NCI-H1694 (cell line): ENCODE data around the gene KRT78.

ENCODE experiments used
- DNase-seq: peaks from one replicate; lab custom pipeline; 2025; lab: John Stamatoyannopoulos, UW

The KRT78 gene

DNA sequence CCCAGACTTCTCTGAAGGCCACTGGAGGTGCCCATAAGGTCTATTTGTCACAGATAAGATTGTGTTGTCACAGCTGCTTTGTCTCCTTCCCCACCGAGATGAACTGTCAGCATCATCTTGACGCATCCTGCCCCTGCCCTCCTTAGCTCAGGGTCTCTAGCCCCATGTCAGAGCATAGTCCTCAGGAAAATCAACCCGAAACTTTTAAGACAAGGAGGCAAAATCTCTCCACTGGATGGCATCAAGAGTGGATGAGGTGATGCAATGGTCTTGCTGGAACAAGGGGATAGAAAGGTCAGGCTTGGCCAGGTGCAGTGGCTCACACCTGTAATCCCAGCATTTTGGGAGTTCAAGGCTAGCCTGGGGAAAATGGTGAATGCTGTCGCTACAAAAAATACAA, 22.8 kb downstream of the KRT78 start:
- DNase-seq: no peak

- DNase-seq: no peak
Measured at GRCh38 chr12:52824741-52825410, 23.9 kb downstream of the KRT78 start.

GRCh38 chr12:52823761-52824450, 24.9 kb downstream of the KRT78 start:
- DNase-seq: no peak

- DNase-seq: no peak
Measured at GRCh38 chr12:52822771-52823510, 25.9 kb downstream of the KRT78 start.

DNA sequence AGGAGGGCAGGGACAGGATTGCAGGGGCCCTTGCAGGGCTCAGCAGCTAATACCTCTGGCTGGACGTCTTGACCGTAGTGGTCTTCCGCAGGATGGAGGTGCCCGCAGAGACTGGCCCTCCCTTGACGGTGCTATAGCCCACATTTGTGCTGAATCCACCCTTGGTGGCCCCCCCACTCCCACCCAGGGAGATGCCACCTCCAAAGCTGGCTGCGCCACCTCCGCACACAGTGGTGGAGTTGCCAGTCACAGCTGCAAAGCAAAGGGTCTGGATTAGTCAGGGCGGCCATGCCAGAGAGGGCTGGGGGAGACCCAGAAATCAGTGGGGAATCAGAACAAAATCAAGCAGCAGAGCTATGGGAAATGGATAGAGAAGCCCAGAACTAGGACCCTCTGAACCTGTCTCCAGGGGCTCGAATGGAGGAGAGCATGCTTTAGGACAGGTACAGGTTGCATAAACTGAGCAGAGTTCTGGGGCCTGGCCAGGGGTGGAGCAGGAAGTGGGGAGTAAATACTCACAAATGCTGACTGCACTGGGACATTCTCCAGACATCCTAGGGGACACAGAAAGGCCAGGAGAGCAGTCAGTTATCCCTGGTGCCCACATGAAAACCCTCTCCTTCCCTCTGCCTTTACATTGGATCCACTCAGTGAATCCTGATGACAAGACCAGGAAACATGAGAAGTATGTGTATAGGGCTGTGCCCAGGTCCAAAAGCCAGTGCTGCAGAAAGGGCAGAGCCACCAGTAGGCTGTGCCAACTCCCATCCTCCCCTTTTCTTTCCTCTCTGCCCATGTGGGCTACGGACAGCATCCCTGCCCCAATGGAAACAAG, 26.8 kb downstream of the KRT78 start:
- no peak for DNase-seq

- DNase-seq: no peak
Measured at GRCh38 chr12:52821071-52821730, 27.6 kb downstream of the KRT78 start.

DNA sequence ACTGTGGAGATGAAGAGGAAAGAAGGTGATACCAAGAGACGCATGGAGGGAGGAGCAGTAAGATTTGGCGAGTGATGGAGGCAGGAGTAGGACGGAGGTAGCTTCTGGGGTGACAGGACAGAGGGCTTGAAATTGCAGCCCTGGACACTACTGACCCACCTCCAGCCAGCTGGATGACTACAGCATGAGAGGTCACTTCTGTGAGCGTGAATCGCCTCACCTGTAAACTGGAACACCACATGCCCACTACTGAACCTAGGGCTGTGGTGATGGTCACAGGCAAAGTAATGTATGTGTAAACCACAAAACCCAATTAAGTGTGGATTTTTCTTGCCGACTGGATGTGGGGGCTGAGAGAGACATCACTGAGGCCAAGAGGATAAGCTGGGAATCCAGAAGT, 28.3 kb downstream of the KRT78 start:
- DNase-seq: no peak

DNA sequence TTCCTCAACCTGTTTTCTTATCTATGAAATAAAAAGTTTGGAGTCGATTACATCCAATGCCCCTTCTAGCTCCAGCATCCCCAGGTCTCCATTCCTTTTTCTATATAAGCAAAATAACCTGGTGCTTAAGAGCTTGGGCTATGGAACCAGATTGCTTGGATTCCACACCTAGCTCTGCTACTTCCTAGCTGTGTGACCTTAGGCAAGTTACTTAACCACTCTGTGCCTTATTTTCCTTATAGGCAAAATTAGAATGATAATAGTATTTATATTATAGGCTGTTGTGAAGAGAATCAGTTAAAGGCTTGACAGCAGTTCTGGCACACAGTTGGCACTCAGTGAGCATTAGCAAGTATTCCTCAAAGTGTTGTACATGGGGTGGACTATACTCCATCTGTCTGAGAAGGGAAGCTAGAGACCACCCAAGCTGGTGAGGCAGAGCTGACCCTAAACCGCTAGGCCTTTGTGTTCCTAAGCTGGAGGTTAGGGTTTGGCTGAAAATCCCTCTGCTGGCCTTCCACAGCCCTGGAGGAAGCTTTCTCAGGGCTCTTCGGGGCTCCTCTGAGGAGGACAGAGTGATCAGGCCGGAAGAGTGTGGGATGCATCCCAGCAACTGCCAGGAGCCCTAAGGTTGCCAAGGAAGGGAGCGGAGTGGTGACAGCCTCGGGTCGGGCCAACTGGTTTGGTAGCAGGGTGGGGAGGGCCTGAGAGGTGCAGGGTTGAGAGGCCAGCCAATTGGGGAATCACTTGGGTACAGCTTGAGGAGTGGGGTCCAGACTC, 28.9 kb downstream of the KRT78 start:
- DNase-seq: no peak

DNA sequence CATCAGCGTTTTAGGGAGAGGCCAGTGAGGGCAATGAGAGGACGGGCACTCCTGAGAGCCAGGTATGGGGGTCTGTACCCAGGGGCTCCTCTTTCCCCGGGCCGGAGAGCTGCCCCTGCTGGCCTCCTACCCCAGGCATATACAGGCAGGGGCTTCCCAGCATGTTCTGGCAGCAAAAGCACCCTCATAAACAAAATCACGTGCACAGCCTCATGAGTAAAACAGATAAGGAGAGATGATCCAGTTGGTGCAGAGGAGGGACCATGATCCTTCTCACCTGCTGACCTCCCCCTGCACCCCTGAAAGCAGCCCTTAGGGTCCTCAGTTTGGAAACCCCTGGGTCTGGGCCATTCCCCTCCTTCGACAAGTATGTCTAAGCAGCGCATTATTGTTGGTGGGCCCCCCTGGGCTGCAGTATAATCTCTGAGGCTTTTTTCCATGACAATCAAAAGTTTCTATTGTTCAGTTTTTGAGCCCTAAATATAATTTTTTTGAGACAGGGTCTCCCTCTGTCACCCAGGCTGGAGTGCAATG, 29.8 kb downstream of the KRT78 start:
- no peak for DNase-seq

DNA sequence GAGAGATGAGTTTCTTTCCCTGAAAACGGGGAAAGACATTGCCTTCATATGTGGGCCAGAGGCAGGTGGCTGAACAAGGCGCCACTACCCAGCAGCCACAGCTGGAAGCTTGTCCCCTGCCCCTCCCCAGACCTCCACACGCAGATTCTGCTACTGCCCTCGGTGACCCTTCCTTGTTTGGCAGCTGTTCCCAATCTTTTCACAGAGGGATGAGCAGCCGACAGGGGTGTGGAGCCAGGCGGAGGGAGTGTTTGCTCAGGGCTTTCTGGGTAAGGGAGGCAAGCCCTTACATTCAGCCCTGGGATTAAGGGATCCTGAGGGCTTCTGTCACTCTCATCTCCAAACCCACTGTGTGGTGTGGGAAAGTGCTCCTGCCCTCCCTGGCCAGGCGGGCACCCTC, 30.4 kb downstream of the KRT78 start:
- DNase-seq: no peak

GRCh38 chr12:52817699-52818238, 31.0 kb downstream of the KRT78 start:
- DNase-seq: no peak

DNA sequence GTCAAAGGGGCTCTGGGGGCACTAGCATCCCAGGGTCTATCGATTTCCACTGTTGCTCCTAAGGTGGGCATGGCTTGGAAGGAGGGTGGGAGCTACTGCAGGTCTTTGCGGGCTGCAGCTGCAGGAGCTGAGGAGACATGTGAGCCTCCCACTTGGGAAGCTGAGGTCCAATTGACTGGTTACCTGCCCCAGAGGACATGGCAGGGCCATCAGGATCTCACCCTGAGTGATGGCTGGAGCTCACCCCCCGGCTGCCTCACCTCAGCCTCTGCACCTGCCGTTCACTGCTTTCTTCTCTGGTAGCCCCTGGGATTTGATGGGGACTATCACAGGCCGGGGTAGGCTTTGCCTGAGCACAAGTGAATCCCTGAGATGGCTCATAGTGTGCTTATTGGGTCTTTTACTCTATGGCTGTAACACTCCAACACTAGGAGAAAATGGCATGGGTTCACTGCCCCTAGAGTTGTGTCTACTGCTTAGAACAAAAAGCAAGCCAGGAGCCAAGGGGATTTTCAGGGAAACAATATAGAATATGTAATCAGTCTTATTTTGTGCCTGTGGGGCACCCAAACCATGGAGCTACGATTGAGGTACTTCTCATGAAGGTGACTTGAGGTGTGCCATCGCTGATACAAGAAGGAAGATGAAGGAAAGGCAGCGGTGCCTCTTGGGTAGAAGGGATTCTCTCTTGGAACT, 31.6 kb downstream of the KRT78 start:
- DNase-seq: no peak

DNA sequence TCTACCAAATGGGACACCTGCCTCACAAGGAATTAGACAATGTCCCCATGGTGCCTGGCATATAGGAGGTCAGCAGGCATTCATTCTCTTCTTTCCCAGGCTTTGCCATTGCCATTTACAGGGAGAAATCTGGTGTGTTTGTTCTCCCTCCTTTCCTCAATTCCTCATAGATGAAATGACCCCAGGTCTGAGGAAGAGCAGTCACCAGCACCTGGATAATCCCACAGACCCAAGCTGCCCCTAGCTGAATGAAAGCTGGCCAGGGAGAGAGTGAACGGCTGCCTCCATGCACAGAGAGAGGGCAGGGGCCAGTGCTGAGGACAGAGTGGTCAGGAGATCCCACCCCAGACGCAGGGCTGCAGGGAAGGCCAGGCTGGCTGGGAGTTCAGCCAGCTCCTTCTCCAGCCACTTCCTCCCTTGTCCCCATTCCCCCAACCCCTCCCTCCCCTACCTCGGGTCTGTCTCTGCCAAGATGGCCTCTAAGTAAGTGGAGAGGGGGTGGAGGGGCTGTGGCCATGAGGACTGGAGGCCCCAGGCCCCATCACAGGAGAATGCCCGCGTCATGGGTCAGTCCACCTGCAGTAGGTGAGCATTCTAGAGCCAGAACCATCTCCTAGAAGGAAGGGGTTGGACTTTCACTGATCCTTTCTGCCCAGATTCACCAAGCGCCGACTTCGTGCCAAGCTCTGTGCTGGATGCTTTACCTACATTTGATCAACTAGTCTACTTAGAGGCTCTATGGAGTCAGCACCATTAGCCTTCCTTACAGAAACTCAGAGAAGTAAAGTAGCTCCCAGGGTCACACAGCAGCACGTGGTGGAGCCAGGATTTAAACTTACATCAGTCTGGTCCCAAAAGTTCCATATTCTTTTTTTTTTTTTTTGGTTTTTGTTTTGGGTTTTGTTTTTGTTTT, 32.9 kb downstream of the KRT78 start:
- DNase-seq: no peak

GRCh38 chr12:52815161-52815560, 33.6 kb downstream of the KRT78 start:
- no peak for DNase-seq

GRCh38 chr12:52814710-52815155, 34.1 kb downstream of the KRT78 start:
- DNase-seq: no peak

- DNase-seq: no peak
Measured at GRCh38 chr12:52813885-52814709, 34.7 kb downstream of the KRT78 start, which contains the start of gene KRT4. Gene KRT4, minus strand, starts transcription at chr12:52814116. Its CDS starts 58 bp downstream, at chr12:52814058.

- no peak for DNase-seq
Measured at GRCh38 chr12:52813203-52813819, 35.5 kb downstream of the KRT78 start.
